Loucy (cell line): Measurements from ENCODE around the gene FARP1.

Experiments
- H2AFZ ChIP-seq: fragments of 200-600 bp; sonication (generic); 2 replicates; pipeline ENCODE4 v1.6.0; 2016; ENCODE audit warnings: antibody characterized with exemption, mild to moderate bottlenecking, low read length, moderate library complexity
- H3F3A ChIP-seq: fragments of 200-600 bp; 2 replicates; pipeline ENCODE4 v1.6.0; 2016; ENCODE audit warnings: antibody characterized with exemption, low read depth, mild to moderate bottlenecking
- H3K27me3 ChIP-seq: fragments of 200-600 bp; sonication (generic); 2 replicates; pipeline ENCODE4 v1.6.1; 2014; ENCODE audit warnings: low read length, mild to moderate bottlenecking; ENCODE audit not compliant: insufficient read depth, poor library complexity, severe bottlenecking
- H3K36me3 ChIP-seq: fragments of 200-600 bp; sonication (generic); 2 replicates; pipeline ENCODE4 v1.6.1; 2016; ENCODE audit warnings: low read length; ENCODE audit not compliant: insufficient read depth
- H3K4me1 ChIP-seq: fragments of 200-600 bp; sonication (generic); 2 replicates; pipeline ENCODE4 v1.5.1; 2014; ENCODE audit warnings: low read length, mild to moderate bottlenecking; ENCODE audit not compliant: insufficient read depth, poor library complexity, severe bottlenecking
- H3K4me2 ChIP-seq: fragments of 200-600 bp; sonication (generic); 2 replicates; pipeline ENCODE4 v1.6.0; 2014; ENCODE audit warnings: antibody characterized with exemption, low read length, low read depth, mild to moderate bottlenecking; ENCODE audit not compliant: poor library complexity, severe bottlenecking
- H3K4me3 ChIP-seq: fragments of 200-600 bp; sonication (generic); 2 replicates; pipeline ENCODE4 v1.5.1; 2014; ENCODE audit warnings: low read length, mild to moderate bottlenecking, mixed read lengths; ENCODE audit not compliant: poor library complexity, severe bottlenecking
- H3K79me2 ChIP-seq: fragments of 200-600 bp; sonication (generic); 2 replicates; pipeline ENCODE4 v1.6.1; 2014; ENCODE audit warnings: low read length; ENCODE audit not compliant: insufficient read depth
- H3K9ac ChIP-seq: fragments of 200-600 bp; sonication (generic); 2 replicates; pipeline ENCODE4 v1.6.0; 2014; ENCODE audit warnings: mild to moderate bottlenecking, low read depth, low read length, moderate library complexity; ENCODE audit not compliant: poor library complexity, severe bottlenecking
- H3K9me2 ChIP-seq: fragments of 200-600 bp; sonication (generic); replicated peaks from 2 replicates; pipeline ENCODE4 v1.6.1; 2016; ENCODE audit warnings: low read depth, low read length, mixed read lengths
- H3K9me3 ChIP-seq: fragments of 200-600 bp; sonication (generic); 2 replicates; pipeline ENCODE4 v1.6.1; 2014; ENCODE audit warnings: mild to moderate bottlenecking, antibody characterized with exemption, low read length, low read depth; ENCODE audit not compliant: insufficient read depth
- H4K20me1 ChIP-seq: fragments of 200-600 bp; sonication (generic); 2 replicates; pipeline ENCODE4 v1.6.0; 2014; ENCODE audit warnings: antibody characterized with exemption, low read length, mild to moderate bottlenecking; ENCODE audit not compliant: insufficient read depth, poor library complexity, severe bottlenecking
- CTCF ChIP-seq: fragments of 200-600 bp; sonication (generic); conservative IDR thresholded peaks from 2 replicates; pipeline ENCODE4 v1.5.1; 2014; ENCODE audit warnings: mild to moderate bottlenecking, antibody characterized with exemption, low read length
- EZH2phosphoT487 ChIP-seq: fragments of 200-600 bp; IDR thresholded peaks from 2 replicates; pipeline ENCODE4 v1.6.1; 2018; ENCODE audit warnings: antibody characterized with exemption, mild to moderate bottlenecking, moderate library complexity, borderline replicate concordance

FARP1 gene

GRCh38 chr13:98289339-98289945 lies 146.5 kb downstream of the FARP1 start:
- H3K27me3 ChIP-seq: no peaks in the 10 kb centered on the region
- H3K36me3 ChIP-seq: no peaks in the 10 kb centered on the region
- no peaks in the 10 kb centered on the region for H3F3A ChIP-seq
- no peaks in the 10 kb centered on the region; the same call in 1 of the 2 replicates for H3K9me3 ChIP-seq
- H3K9me2 ChIP-seq: no peaks in the 10 kb centered on the region
- no peak overlapping the region for H3K4me3 ChIP-seq
- H2AFZ ChIP-seq: no peak overlapping the region
- no peaks in the 10 kb centered on the region for H3K79me2 ChIP-seq
- no peaks in the 10 kb centered on the region for H4K20me1 ChIP-seq
- H3K4me2 ChIP-seq: no peak overlapping the region
- H3K9ac ChIP-seq: no peak overlapping the region
- no peak for TF ChIP-seq EZH2phosphoT487
- no peak for TF ChIP-seq CTCF
- H3K4me1 ChIP-seq: no peaks in the 10 kb centered on the region

GRCh38 chr13:98290261-98290660 lies 147.4 kb downstream of the FARP1 start:
- Histone ChIP-seq H3K79me2 (no peaks in the 10 kb centered on the region), H3K36me3 (no peaks in the 10 kb centered on the region), H4K20me1 (no peaks in the 10 kb centered on the region), H3K9me2 (no peaks in the 10 kb centered on the region), H3K4me3 (no peak overlapping the region), H3K4me1 (no peaks in the 10 kb centered on the region), H2AFZ (no peak overlapping the region), H3K9me3 (no peaks in the 10 kb centered on the region; the same call in 1 of the 2 replicates), H3K9ac (no peak overlapping the region), H3F3A (no peaks in the 10 kb centered on the region), H3K27me3 (no peaks in the 10 kb centered on the region), H3K4me2 (no peak overlapping the region)
- TF ChIP-seq CTCF (no peak), EZH2phosphoT487 (no peak)

GRCh38 chr13:98291658-98292057 lies 148.8 kb downstream of the FARP1 start:
- Histone ChIP-seq H3K79me2 (no peaks in the 10 kb centered on the region), H3K4me2 (no peak overlapping the region), H3F3A (no peaks in the 10 kb centered on the region), H3K9ac (no peak overlapping the region), H3K36me3 (no peaks in the 10 kb centered on the region), H3K4me1 (no peaks in the 10 kb centered on the region), H3K4me3 (no peak overlapping the region), H3K9me2 (no peaks in the 10 kb centered on the region), H2AFZ (no peak overlapping the region), H3K9me3 (no peaks in the 10 kb centered on the region; the same call in 1 of the 2 replicates), H3K27me3 (no peaks in the 10 kb centered on the region), H4K20me1 (no peaks in the 10 kb centered on the region)
- no peak for TF ChIP-seq CTCF
- TF ChIP-seq EZH2phosphoT487: no peak
